ENCODE data around the gene ITGA2B. TPM values are rescaled to one million over a fixed set of nuclear protein-coding genes. Genes with fewer than 3 reads are reported as not detected.

Gene ITGA2B
- total RNA-seq, 1 donor from 2014 or later = 0.86 TPM

GRCh38 chr17:44324571-44325275 is 64.7 kb downstream of the ITGA2B start, which contains the start of gene SLC25A39:
TSS of gene SLC25A39 (minus strand) at chr17:44324823. CDS start at chr17:44323562, 1,261 bp downstream.
- Mint-ChIP-seq H3K27ac (ENCODE audit: unreplicated experiment) (peak within 1 kb of the TSS; percentile 92), H3K4me1 (ENCODE audit: unreplicated experiment) (peaks cover 26% of the 10 kb centered on the region), H3K27me3 (ENCODE audit: unreplicated experiment) (no peaks in the 10 kb centered on the region), H3K9me3 (ENCODE audit: unreplicated experiment) (no peaks in the 10 kb centered on the region), H3K4me3 (ENCODE audit: unreplicated experiment) (peak within 1 kb of the TSS; percentile 89), H3K36me3 (ENCODE audit: unreplicated experiment) (peaks cover 2% of the 10 kb centered on the region)
- no peak for TF ChIP-seq CTCF (IDR thresholded peaks at IDR 0.05)
- DNase-seq (ENCODE audit: extremely low spot score, unreplicated experiment) = peak; percentile 98

GRCh38 chr17:44324092-44324570 is 65.3 kb downstream of the ITGA2B start:
- peak overlapping the region; percentile 47 for H3K27ac Mint-ChIP-seq (ENCODE audit: unreplicated experiment)
- no peaks in the 10 kb centered on the region for H3K9me3 Mint-ChIP-seq (ENCODE audit: unreplicated experiment)
- peaks cover 26% of the 10 kb centered on the region for H3K4me1 Mint-ChIP-seq (ENCODE audit: unreplicated experiment)
- peaks cover 7% of the 10 kb centered on the region for H3K36me3 Mint-ChIP-seq (ENCODE audit: unreplicated experiment)
- no peaks in the 10 kb centered on the region for H3K27me3 Mint-ChIP-seq (ENCODE audit: unreplicated experiment)
- peak overlapping the region; percentile 79 for H3K4me3 Mint-ChIP-seq (ENCODE audit: unreplicated experiment)
- no peak for DNase-seq (ENCODE audit: extremely low spot score, unreplicated experiment)
- TF ChIP-seq CTCF (IDR thresholded peaks at IDR 0.05) = no peak

- H3K4me3 Mint-ChIP-seq (ENCODE audit: unreplicated experiment) = peak overlapping the region; percentile 79
- DNase-seq (ENCODE audit: extremely low spot score, unreplicated experiment) = no peak
- H3K36me3 Mint-ChIP-seq (ENCODE audit: unreplicated experiment) = peaks cover 8% of the 10 kb centered on the region
- no peak overlapping the region for H3K27ac Mint-ChIP-seq (ENCODE audit: unreplicated experiment)
- H3K4me1 Mint-ChIP-seq (ENCODE audit: unreplicated experiment) = peaks cover 26% of the 10 kb centered on the region
- H3K9me3 Mint-ChIP-seq (ENCODE audit: unreplicated experiment) = no peaks in the 10 kb centered on the region
- H3K27me3 Mint-ChIP-seq (ENCODE audit: unreplicated experiment) = peaks cover under 1% of the 10 kb centered on the region
- no peak for TF ChIP-seq CTCF (IDR thresholded peaks at IDR 0.05)
Measured at GRCh38 chr17:44323359-44324091, 65.9 kb downstream of the ITGA2B start.

GRCh38 chr17:44322236-44322895 is 67.1 kb downstream of the ITGA2B start:
- Mint-ChIP-seq H3K36me3 (ENCODE audit: unreplicated experiment) (peaks cover 8% of the 10 kb centered on the region), H3K9me3 (ENCODE audit: unreplicated experiment) (no peaks in the 10 kb centered on the region), H3K27ac (ENCODE audit: unreplicated experiment) (no peak overlapping the region), H3K27me3 (ENCODE audit: unreplicated experiment) (peaks cover 11% of the 10 kb centered on the region), H3K4me3 (ENCODE audit: unreplicated experiment) (no peak overlapping the region), H3K4me1 (ENCODE audit: unreplicated experiment) (peaks cover 24% of the 10 kb centered on the region)
- no peak for TF ChIP-seq CTCF (IDR thresholded peaks at IDR 0.05)
- DNase-seq (ENCODE audit: extremely low spot score, unreplicated experiment) = no peak

Other genes with a start within 250 kb of the ITGA2B start
- 2.2 and 2.3 TPM in 2 replicates for gene HROB, start 247.7 kb downstream of the ITGA2B start, total RNA-seq
- not detected in 2 replicates for gene ASB16, start 218.9 kb downstream of the ITGA2B start, total RNA-seq
- gene TMUB2, start 202.7 kb downstream of the ITGA2B start, total RNA-seq = 39.3 and 41.3 TPM in 2 replicates
- 86.2 and 89.0 TPM in 2 replicates for gene ATXN7L3, start 189.8 kb downstream of the ITGA2B start, total RNA-seq
- gene UBTF, start 170.0 kb downstream of the ITGA2B start, total RNA-seq = 96.9 and 99.0 TPM in 2 replicates
- gene SLC4A1, start 121.5 kb downstream of the ITGA2B start, total RNA-seq = not detected in 2 replicates
- gene RUNDC3A, start 81.0 kb downstream of the ITGA2B start, total RNA-seq = 0.38 and 0.60 TPM in 2 replicates
- 109 and 122 TPM in 2 replicates for gene SLC25A39, start 64.8 kb downstream of the ITGA2B start, total RNA-seq
- gene GRN, start 44.3 kb downstream of the ITGA2B start, total RNA-seq = 574 and 620 TPM in 2 replicates
- 26.1 and 26.9 TPM in 2 replicates for gene FAM171A2, start 25.8 kb downstream of the ITGA2B start, total RNA-seq
- 52.6 and 57.1 TPM in 2 replicates for gene GPATCH8, start 113.8 kb upstream of the ITGA2B start, total RNA-seq
- gene FZD2, start 167.8 kb upstream of the ITGA2B start, total RNA-seq = 203 and 207 TPM in 2 replicates